Calu3 (cell line): ENCODE data around the gene ZNF726. TPM values are rescaled to one million over a fixed set of nuclear protein-coding genes. Genes with fewer than 3 reads are reported as not detected.
"Not testable (repeated sequence)": the region's sequence is repeated elsewhere in the genome, so short reads cannot be mapped to it uniquely, and the experiment has no call there.

Source experiments
- BruUV-seq: library from RNA; stranded (reverse); fragments of 400-500 nt; replicated peaks from 2 replicates; lab custom pipeline; 2021; lab: Mats Ljungman, UMichigan
- CTCF ChIA-PET: fragments of 300-600 bp; sonication (Branson Sonifier 250); formaldehyde crosslinking; loops from one replicate; lab custom pipeline; 2022; ENCODE audit warnings: antibody characterized with exemption; lab: Charles Lee
- DNase-seq: peaks from one replicate; pipeline ENCODE4 v3.0.0; 2022
- H3K27ac Mint-ChIP-seq: one replicate; pipeline ENCODE4 v1.8.0; 2022; ENCODE audit warnings: mixed read lengths; ENCODE audit not compliant: unreplicated experiment
- H3K27me3 Mint-ChIP-seq: one replicate; pipeline ENCODE4 v1.8.0; 2022; ENCODE audit warnings: mixed read lengths; ENCODE audit not compliant: unreplicated experiment
- H3K36me3 Mint-ChIP-seq: one replicate; pipeline ENCODE4 v1.8.0; 2022; ENCODE audit warnings: mild to moderate bottlenecking, moderate library complexity, mixed read lengths; ENCODE audit not compliant: insufficient read depth, unreplicated experiment
- H3K4me1 Mint-ChIP-seq: one replicate; pipeline ENCODE4 v1.8.0; 2022; ENCODE audit warnings: mild to moderate bottlenecking, low read depth, mixed read lengths; ENCODE audit not compliant: unreplicated experiment
- H3K4me3 Mint-ChIP-seq: one replicate; pipeline ENCODE4 v1.8.0; 2022; ENCODE audit warnings: mild to moderate bottlenecking, low read depth, moderate library complexity, mixed read lengths; ENCODE audit not compliant: unreplicated experiment
- H3K9me3 Mint-ChIP-seq: one replicate; pipeline ENCODE4 v1.8.0; 2022; ENCODE audit warnings: low read depth, mixed read lengths; ENCODE audit not compliant: unreplicated experiment
- CTCF ChIP-seq: fragments of 200-600 bp; IDR thresholded peaks from one replicate; pipeline ENCODE4 v1.8.0; 2022; ENCODE audit warnings: antibody characterized with exemption; ENCODE audit not compliant: unreplicated experiment
- intact Hi-C: fragments of 100-400 bp; cut with micrococcal nuclease; formaldehyde crosslinking; loops from one replicate; pipeline ENCODE4 v1.10.0; 2022; ENCODE audit not compliant: unreplicated experiment
- total RNA-seq: library from RNA; stranded (reverse); gene quantifications from 2 replicates; pipeline ENCODE4 v1.2.3, GENCODE V29; 2022

Gene ZNF726
- total RNA-seq, 1 experiment from 2014 or later, result 9.7 TPM

- no peak for DNase-seq
- H3K36me3 Mint-ChIP-seq, result peaks cover 16% of the 10 kb centered on the region
- peaks cover 14% of the 10 kb centered on the region for H3K9me3 Mint-ChIP-seq
- CTCF ChIA-PET, result no interaction called here
- no peak overlapping the region for H3K27ac Mint-ChIP-seq
- no peak overlapping the region for H3K4me3 Mint-ChIP-seq
- intact Hi-C loops, result no loop called here
- H3K4me1 Mint-ChIP-seq, result no peaks in the 10 kb centered on the region
- H3K27me3 Mint-ChIP-seq, result no peaks in the 10 kb centered on the region
- TF ChIP-seq CTCF, result no peak
- no TSS peak for BruUV-seq
These were observed 2.3 kb downstream of the ZNF726 start for GRCh38 chr19:23916991-23917390.

GRCh38 chr19:23917856-23918255, 3.2 kb downstream of the ZNF726 start:
- Mint-ChIP-seq H3K27me3 (no peaks in the 10 kb centered on the region), H3K36me3 (peaks cover 16% of the 10 kb centered on the region), H3K27ac (no peak overlapping the region), H3K4me3 (no peak overlapping the region), H3K9me3 (peaks cover 16% of the 10 kb centered on the region), H3K4me1 (no peaks in the 10 kb centered on the region)
- intact Hi-C loops, result no loop called here
- no TSS peak for BruUV-seq
- CTCF ChIA-PET, result no interaction called here
- no peak for TF ChIP-seq CTCF
- DNase-seq, result no peak

DNA sequence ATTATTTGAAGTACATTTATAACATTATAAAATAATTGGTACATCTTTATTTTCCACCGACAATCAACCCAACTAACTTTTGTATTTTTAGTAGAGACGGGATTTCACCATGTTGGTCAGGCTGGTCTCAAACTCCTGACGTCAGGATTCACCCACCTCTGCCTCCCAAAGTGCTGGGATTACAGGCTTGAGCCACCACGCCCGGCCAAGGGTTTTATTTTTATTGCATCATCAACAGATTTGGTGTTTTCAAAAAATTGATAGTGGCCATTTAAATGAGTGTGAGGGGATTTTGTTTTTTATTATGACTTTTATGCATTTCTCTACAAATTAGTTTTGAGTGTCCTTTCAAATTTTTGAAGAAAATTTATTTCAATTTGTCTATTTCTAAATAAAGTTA, 10.6 kb downstream of the ZNF726 start:
- H3K27ac Mint-ChIP-seq, result no peak overlapping the region
- H3K9me3 Mint-ChIP-seq, result peaks cover 12% of the 10 kb centered on the region
- no peaks in the 10 kb centered on the region for H3K4me1 Mint-ChIP-seq
- no TSS peak for BruUV-seq
- H3K4me3 Mint-ChIP-seq, result no peak overlapping the region
- no peaks in the 10 kb centered on the region for H3K27me3 Mint-ChIP-seq
- no peak for TF ChIP-seq CTCF
- peaks cover 10% of the 10 kb centered on the region for H3K36me3 Mint-ChIP-seq
- CTCF ChIA-PET, result no interaction called here
- DNase-seq, result no peak
- intact Hi-C loops, result no loop called here

- intact Hi-C loops, result no loop called here
- TF ChIP-seq CTCF, result no peak
- Mint-ChIP-seq H3K27me3 (no peaks in the 10 kb centered on the region), H3K27ac (no peak overlapping the region), H3K36me3 (no peaks in the 10 kb centered on the region), H3K9me3 (peaks cover 17% of the 10 kb centered on the region), H3K4me3 (no peak overlapping the region), H3K4me1 (no peaks in the 10 kb centered on the region)
- no TSS peak for BruUV-seq
- CTCF ChIA-PET, result no interaction called here
- no peak for DNase-seq
These were observed 18.2 kb downstream of the ZNF726 start for GRCh38 chr19:23932878-23933277.

- BruUV-seq, intact Hi-C loops, CTCF ChIA-PET, H3K4me3 Mint-ChIP-seq, H3K27ac Mint-ChIP-seq, DNase-seq, H3K36me3 Mint-ChIP-seq, H3K4me1 Mint-ChIP-seq, H3K27me3 Mint-ChIP-seq: not testable (repeated sequence)
- peaks cover 21% of the 10 kb centered on the region for H3K9me3 Mint-ChIP-seq
These were observed 22.3 kb downstream of the ZNF726 start for GRCh38 chr19:23937031-23937430.
